Measurements from ENCODE around the gene TRIM66.

DNA sequence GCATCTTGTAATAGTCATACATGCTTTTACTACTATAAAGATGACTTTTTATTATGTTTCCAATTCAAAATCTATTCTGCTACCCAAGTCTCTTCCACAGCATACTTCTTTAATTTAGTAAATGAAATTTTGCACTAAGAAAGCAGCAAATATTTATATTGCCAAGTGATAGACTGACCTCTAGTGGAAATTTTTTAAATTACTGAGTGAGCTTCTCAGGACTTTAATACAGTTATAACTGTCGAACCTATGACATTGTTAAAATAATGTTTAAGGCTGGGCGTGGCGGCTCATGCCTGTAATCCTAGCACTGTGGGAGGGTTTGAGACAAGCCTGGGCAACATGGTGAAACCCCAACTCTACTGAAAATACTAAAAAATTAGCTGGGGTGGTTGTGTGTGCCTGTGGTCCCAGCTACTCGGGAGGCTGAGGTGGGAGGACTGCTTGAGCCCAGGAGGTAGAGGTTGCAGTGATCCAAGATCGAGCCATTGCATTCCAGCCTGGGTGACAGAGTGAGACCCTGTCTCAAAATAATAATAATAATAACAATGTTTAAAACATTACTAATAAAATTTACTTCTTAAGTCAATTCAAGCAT is 115.8 kb downstream of the TRIM66 start:
- TF ChIP-seq, protein P1, sequence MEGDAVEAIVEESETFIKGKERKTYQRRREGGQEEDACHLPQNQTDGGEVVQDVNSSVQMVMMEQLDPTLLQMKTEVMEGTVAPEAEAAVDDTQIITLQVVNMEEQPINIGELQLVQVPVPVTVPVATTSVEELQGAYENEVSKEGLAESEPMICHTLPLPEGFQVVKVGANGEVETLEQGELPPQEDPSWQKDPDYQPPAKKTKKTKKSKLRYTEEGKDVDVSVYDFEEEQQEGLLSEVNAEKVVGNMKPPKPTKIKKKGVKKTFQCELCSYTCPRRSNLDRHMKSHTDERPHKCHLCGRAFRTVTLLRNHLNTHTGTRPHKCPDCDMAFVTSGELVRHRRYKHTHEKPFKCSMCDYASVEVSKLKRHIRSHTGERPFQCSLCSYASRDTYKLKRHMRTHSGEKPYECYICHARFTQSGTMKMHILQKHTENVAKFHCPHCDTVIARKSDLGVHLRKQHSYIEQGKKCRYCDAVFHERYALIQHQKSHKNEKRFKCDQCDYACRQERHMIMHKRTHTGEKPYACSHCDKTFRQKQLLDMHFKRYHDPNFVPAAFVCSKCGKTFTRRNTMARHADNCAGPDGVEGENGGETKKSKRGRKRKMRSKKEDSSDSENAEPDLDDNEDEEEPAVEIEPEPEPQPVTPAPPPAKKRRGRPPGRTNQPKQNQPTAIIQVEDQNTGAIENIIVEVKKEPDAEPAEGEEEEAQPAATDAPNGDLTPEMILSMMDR (IDR thresholded peaks at IDR 0.05; ENCODE audit: low read depth, low read length): peak; percentile 26
- no peak for TF ChIP-seq POLR2A (IDR thresholded peaks at IDR 0.05; ENCODE audit: extremely low read depth, insufficient read length)

Measured in NB4 (cell line).